ENCODE results near the gene ZMYM2.

ZMYM2 gene

DNA sequence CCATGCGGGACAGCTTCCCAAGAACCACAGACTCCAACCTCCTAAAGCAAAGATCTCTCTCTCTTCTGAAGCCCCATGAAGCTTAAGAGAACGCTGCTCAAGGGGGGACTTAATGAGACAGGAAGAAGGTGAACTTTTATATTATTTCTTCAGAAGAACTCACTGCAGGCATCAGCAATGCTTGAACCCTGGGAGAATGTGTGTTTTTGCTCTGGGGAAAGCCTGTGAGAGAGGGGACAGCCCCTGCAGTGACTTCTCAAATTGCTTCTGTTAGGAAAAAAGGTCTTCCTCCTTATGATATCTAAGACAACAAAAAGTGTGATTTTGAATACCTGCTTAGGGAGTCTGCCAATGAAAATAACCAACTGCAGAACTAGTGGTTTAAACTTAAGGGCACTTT lies 179.3 kb downstream of the ZMYM2 start:
- DNase-seq = no peak

DNA sequence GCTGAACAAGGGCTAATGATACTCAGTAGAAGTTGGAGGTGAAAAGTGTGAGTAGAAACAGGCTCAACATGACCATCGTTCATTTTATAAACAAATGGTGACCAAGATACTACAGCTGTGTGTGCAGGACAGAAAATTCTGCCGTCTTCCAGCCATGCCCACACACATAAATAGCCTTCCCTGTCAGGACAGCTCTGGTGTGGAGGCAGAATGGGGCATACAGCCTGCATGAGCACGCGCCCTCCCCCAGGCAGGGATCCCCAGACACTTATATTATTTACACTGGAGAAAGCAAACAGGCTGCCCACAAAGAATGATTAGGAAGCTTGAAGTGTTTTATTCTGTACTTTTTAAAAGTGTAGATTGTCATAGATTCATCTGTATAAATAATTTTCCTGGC lies 182.0 kb downstream of the ZMYM2 start:
- DNase-seq = no peak
